GM18519 (cell line): ENCODE measurements around the gene PRPF19.

ENCODE experiments used
- ATAC-seq: cut with Tn5 transposase; IDR thresholded peaks from one replicate; pipeline ENCODE4 v1.9.1; 2021; ENCODE audit warnings: mild to moderate bottlenecking, moderate library complexity; ENCODE audit not compliant: unreplicated experiment, low FRiP score

The PRPF19 gene

DNA sequence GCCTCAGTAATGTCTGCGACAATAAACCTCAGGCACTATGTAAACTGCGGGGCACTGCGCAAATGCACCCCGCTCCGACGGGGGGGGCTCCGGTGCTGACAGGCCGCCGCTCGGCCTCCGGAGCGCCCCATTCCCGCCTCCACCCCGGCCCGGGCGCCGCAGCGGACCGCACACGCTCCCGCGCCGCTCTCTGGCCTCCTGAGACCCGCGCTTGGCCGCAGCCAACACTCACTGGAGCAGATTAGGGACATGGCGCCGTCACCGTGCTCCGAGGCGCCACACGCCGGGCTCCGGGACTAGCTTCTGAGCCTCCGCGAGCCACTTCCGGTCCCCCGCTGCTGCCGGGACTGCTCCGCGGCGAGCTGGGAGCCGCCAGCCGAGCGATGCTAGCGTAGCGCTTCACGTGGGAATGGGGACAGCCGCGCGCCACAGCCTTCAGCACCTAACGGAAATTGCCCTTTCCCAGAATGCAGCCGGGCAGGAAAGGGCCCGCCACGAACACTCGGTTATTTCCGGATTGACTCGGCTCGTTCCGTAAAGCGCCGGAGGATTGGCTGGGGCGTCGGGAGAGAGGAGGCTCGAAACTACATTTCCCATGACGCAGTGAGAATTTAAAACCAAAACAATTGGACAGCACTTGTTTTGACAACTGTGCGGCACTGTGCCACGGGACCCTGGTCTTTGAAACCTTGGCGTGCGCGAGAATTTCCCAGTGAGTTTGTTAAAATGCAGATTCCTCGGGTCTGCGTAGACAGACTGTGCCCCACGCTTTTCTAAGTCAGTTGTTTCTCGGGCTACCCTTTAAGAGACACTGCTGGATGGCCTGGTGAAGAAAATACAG, at the start of gene PRPF19:
Gene PRPF19 (minus strand): TSS at position 454 of the 841 bp plus-strand sequence. CDS start 203 bp downstream, at position 251.
- peak; percentile 55 for ATAC-seq

DNA sequence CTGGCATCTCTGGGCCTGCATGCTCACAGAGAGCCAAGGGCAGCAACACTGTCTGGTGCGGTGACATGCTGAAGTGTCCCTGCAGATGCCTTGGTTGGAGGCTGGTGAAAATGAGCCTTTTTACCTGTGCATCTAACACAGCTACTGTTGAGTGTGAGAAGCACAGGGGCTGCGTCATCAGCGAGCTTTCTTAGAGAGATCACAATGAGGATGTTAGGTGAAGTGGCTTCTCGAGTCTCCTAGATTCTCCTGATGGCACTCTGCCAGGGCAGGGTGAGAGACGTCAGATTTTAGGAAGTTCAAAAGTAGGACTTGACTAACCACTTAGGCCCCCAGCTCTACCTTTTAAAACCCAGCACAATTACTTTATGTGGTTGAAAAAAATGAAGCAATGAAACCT, 49.2 kb upstream of the PRPF19 start:
- no peak for ATAC-seq

DNA sequence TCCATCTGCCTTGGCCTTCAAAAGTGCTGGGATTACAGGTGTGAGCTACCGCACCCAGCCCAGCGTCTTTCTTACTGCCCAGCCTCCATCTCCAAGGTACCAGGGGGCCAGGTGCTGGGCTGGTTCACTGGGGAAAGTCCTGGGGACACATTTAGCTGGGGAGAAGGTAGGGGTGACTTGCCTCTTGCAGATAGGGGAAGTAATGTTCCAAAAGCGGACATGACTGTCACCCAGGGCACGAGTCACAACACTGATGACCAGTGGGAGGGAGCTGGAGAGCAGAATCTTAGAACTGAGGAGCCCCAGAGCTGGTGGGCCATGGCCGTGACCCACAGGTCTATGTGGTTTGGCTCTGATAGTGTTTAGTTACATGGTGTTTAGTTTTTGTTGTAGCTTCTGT, 48.0 kb upstream of the PRPF19 start:
- ATAC-seq: no peak

DNA sequence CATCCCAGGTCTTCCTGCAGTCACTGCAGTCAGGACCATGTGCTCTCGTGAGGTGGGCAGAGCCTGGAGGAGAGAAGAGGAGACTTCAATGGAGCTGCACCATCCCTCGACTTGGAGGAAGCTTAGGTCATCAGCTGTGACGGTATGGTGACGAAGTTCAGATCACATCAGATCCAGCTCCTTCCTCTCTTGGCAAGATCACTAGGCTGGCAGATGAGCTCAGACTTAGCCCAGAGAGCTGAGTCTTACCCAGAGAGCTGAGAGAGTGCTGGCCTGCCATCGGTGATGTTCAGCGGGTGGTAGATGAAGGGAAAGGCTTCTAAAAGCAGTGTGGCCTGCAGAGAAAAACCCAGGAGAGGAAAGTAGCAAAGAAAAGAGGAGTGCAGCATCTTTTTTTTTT, 47.4 kb upstream of the PRPF19 start:
- ATAC-seq: no peak

DNA sequence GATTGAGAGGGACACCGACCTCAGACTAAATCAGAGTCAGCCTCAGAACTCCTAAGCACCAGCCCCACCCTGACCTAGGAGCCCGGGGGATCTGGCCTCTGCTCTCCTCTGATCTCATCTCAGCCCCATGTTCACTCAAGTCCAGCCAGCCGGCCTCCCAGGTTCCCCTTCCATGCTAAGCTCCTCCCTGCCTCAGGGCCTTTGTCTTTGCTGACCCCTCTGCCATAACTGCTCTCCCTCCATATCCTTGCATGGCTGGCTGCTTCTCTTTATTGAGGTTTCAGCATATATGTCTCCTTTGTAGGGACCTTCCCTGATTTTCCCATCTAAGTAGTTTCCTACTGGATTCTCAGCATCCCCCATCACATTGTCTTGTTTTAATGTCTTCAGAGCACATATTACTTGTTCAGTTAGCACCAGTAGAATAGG, 46.4 kb upstream of the PRPF19 start:
- ATAC-seq: no peak

DNA sequence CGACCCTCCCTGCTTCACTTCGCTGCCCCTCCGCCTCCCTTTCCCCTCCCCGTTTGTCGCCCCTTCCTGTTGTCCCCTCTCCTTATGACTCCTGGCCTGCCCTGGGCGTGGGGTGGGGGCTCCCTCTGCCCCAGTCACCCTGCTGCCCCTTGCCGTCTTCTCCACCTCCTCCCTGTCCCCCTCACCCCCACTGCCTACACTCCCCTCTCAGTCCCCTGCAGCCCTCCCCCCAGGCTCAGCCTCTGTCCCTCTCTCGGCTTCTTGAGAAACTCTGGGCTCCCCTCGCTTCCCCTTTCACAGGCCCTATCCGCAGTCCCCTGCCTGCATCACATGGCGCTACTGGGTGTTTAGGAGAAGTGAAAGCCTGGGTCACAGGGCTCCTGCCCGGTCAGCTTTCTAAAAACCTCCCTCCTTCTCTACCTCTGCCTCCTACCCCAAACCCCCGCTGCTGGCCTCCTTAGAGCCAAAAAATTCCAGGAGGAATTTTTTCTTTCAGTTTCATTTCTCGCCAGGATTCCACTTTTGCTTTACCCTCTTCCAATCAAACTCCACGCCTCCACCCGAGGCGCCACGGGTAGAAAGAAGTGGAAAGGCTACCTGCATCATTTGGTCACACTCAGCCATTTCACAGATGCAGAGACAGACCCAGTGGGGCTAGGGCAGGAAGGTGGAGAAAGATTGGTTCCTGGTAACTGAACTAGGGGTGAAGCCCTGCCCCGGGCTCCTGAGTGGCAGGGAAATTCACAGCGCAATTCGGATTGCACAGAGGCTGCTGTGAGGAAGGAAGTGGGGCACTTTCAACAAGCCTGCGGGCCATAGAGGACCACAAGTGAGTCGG, 45.7 kb upstream of the PRPF19 start, which contains the start of gene SLC15A3:
Gene SLC15A3 (minus strand): TSS at position 273 of the 838 bp plus-strand sequence. CDS start 625 bp downstream, outside the sequence.
- no peak for ATAC-seq

DNA sequence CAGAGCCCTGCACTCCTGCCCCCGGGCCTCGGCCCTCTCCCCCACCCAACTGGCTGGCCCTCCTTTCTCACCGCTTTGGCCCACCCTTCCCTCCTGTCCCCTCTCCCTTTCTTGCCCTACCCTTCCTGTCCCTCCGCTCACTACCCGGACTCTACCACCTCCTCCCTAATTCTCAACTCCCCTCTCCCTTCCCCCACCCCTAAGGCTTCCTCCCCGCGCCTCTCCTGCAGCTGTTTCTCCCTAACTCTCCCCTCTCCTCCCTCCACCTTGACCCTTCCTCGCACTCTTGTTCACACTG, 45.2 kb upstream of the PRPF19 start:
- no peak for ATAC-seq

DNA sequence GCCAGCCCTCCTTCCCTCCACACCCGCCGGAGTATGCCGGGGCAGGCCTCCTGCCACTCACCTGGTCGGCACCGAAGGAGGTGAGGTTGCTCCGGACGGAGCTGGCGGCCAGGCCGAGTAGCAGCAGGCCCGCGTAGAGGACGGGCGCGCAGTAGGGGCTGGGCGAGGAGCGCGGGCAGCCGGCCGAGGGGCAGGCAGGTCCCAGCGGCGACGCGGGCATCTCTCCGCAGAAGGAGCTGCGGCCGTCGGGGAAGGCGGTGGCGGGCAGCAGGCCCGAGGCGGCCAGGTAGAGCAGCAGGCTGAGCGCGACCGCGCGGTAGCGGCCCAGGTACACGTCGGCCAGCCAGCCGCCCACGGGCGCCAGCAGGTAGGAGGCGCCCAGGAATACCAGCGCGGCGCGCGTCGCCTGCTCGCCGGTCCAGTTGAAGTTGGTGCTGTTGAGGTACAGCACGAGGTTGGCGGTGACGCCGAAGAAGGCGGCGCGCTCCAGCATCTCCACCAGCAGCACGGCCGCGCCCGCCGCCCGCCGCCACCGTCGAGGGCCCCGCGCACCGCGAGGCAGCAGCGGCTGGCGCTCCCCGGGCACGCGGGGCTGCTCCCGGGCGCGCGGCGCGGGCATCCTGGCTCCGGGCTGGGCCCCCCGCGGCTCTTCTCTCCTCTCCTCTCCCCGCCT, 44.7 kb upstream of the PRPF19 start:
- ATAC-seq: no peak

DNA sequence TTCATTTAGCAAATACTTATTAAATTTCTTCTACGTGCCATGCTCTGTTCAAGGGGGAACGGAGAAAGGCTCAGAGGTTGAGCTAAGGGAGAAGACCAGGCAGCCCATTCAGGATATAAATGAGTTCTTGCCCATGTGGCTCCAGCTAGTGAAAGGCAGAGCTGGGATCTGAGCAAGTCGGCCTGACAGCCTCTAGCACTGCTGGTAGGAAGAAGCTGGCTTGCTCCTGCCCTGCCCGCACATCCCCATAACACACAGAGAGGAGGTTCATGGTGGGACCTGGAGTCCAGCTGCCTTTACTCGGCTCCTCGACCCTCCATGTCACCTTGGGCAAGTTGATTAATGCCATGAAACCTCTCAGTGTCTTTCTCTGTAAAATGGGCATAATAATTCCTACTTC, 43.6 kb upstream of the PRPF19 start:
- ATAC-seq: no peak

DNA sequence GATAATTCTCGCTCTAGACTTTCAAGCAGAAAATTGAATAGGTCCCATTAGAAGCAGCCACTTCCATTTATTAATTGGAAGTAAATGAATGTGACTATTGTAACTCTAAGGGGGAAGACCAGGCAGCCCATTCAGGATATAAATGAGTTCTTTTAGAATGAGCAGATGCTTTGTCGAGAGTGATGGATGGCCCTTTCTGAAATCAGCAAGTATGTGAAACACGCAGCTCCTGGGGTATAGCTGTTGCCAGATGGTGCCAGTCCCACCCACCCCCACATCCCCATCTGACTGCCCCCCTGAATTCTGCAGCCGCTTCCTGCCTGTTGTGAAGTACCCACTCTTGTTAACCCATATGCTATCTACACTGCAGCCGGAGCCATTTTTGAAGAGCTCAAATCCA, 41.9 kb upstream of the PRPF19 start:
- ATAC-seq: no peak

DNA sequence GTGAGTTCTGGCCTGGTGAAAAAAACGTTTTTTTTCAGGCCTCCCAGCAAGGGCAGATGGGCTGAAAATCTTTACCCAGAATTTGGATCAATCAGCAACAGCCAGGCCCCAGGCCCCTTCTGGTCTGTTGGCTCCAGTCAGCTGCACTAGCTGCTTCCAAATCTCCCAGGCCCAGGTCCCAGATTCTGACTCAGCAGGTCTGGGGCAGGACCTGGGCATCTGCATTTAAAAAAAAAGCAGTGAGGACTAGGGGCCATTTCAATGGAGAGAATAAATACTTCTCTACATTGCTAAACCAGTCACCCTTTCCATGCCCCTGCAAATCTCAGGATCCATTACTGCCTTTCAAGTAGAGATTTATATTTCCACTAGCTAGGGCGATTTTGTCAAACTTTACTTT, 41.3 kb upstream of the PRPF19 start:
- no peak for ATAC-seq

DNA sequence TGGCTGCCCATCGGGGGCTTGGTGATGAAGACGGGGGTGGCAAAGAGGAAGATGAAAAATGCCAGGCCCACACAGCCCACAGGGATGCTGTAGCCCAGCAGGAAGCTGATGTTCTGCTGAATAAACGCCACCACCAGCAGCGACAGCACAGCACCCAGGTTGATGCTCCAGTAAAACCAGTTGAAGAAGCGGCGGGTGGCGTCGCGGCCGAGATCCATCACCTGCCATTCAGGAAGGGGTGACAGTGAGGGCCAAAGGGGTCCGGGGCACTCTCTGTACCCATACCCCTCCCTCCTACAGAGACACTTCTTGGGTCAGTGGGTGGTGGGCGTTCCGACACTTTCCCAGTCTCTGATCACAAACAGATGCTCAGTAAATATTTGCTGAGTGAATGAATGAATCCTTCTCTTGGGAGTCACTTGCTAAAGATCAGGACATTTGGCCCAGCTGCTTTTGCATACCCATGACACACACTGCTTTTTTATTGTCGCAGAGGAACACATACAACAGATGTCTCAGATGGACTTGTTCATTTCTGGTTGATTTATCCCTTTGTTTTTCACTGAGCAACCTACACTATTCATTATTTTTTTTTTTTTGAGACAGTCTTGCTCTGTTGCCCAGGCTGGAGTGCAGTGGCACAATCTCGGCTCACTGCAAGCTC, 40.3 kb upstream of the PRPF19 start:
- no peak for ATAC-seq

DNA sequence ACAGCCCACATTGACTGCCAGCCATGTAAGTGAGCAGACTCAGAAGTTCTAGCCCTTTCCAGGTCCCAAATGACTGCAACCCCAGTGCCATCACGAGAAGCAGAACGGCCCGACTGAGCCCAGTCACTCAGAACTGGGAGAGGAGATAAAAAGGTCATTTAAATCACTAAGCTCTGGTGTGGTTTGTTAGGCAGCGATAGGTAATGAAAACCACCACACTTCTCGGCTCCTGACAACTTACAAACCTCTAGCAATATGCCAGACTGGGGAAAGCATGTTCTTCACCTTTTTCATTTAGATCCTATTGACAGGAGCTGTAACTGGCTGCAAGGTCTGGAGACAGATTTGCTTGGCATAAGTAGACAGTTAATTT, 38.9 kb upstream of the PRPF19 start:
- ATAC-seq: no peak

DNA sequence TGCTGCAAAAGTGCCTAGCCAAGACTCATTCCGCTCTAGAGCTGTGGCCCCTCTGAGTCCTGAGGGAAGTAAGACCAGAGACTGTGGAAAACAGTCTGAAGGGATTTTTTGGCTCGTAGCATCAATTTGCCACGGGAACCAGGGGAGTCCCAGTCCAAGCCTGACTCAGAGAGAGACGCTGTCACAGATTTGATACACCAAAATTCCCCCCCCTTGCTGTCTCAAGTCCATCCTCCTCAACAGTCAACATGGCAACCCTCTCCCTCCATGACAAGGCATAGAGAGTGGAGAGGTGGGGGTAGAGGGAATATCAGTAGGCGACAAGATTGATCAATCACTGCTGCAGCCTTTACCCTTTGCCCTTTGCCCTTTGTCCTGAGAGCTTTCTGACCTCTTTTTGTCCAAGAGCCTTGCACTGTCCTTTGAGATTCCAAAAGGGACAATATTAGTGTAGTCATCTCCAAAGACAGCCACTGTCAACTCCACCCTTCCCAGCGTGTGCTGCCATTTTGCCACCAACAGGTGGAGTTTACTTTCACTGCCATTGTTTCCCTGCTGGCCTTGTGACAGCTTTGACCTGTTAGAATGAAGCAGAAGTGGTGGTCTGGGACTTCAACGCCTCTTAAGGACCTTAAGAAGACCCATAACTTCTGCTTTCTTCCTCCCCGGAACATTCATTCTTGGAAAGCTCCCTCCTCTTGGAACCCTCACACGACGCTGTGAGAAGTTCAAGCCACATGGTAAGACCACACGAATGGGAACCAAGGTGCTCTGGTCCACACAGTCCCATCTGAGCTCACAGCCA, 38.3 kb upstream of the PRPF19 start:
- no peak for ATAC-seq

DNA sequence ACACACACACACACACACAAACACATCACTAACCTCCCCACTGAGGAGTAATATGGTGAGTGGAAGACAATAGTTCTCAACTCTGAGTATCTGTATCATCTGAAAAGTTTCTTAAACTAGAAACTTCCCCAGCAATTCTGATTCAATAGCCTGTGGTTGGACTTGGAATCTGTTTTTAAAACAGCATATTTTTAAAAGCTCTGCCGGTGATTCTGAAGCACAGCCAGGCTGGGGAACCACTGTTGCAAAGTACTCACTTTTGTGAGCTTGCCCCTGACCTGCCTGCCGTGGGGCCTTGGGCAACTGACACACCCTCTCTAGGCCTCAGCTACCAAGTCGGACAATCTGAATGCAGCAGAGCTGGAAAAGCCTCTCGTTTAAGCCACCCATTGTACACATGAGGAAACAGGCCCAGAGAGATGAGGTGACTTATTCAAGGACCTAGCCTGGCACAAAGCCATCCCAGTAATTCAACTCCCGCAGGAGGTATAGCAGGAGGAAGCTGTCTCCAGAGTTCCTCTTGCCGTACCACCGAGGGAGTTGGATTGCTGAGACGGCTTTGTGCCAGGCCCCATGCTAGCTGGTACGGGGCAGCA, 36.7 kb upstream of the PRPF19 start:
- no peak for ATAC-seq

DNA sequence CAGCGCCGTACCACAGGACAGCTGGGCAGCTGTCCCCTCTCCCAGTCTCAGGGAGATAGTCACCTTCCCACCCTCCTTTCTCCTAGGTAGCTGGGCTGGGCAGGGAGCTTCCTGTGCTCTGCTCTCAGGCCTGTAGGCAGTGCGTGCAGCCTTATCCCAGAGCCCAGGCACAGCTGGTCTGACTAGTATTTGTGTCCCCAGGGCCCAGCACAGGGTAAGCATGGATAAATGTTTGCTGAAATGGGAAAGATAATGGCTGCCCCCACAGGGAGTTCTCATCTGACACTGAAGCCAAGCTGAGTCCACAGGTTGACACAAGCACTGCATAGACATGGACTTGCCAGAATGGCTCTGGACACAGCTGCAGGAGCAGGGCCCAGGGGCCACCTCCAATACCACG, 35.8 kb upstream of the PRPF19 start:
- ATAC-seq: no peak

DNA sequence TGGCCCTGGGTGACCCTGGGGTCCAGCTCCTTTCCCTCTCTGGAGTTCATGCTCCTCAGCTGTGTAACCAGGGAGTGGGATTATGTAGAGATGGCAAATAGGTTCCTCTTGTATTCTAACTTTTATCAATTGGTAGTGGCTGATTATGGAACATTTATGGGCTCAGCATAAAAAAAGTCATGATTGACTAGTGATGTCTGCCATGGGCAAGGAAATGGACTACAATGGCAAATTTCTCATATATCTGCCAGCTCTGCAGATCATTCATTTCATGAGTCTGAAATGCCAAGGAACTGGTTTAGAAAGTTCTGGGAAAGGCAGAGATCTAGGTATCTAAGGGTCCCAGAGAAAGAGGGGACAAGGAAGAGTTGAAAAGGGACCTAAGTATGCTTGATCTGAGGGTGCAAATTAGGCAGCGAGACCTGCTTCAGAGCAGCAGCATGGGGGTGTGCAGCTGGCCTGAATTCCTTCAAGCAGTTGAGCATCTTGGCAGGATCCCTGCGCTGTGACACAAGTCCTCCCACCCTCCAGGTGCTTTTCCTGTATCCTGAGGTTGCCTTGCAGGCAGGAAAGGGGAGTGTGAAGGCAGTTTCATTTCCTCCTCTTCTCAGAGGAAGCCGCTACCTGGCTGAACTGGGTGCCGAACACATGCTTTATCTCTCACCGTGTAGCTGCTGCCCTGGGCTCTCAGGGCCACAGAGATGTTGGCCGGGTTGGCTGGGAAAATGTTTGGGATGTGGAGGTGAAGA, 35.2 kb upstream of the PRPF19 start:
- no peak for ATAC-seq

DNA sequence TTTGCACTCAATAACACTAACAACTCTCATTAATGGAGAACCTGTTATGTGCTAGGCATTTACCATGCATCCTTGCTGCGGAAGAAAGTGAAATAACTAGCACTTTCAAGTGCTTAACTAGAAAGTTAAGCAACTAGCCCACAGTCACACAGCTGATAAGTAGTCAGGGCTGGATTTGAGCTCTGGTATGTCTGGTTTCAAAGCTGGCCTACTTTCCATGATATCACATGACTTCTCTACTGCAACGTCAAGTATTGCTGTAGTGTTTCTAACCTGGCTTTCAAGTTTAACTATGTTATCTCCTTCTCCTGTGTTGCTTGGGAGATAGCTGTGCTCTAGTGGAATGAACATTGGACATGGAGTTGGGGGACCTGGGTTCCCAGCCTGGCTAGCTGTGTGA, 33.5 kb upstream of the PRPF19 start:
- ATAC-seq: no peak

DNA sequence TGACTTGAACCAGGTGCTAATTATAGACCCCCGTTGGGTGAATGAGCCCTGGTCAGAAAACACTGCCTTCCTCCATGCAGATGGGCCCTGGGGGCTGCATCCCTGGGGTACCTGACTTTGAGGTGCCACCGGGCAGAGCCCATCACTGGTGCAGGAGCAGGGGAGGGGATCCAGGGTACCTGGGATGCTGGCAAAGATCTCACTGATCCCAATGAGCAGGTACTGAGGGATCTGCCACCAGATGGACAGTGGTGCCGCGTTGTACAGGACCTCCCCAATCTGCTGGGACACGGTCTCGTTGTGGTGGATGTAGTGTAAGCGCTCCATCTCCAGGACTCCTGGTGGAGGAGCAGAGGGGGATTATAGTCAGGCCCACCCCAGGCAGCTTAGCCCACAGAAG, 32.9 kb upstream of the PRPF19 start:
- no peak for ATAC-seq
